Trophoblast cell (in vitro differentiated cells and primary cell): Measurements from ENCODE around the gene OAT.
A peak's percentile ranks its signal among the peaks of the same experiment; 100 is the strongest.

Experiments used
- DNase-seq, 2 donors: peaks; one replicate each; pipeline ENCODE4 v3.0.0-alpha.2; 2016
- H2AFZ ChIP-seq: 2 replicates; pipeline ENCODE4 v1.6.1; 2013; ENCODE audit warnings: low read length, moderate library complexity, mild to moderate bottlenecking; ENCODE audit not compliant: insufficient read depth, poor library complexity
- H2AK5ac ChIP-seq: 2 replicates; pipeline ENCODE4 v1.6.1; 2013; ENCODE audit warnings: mild to moderate bottlenecking, low read length
- H2BK120ac ChIP-seq: 2 replicates; pipeline ENCODE4 v1.6.1; 2013; ENCODE audit warnings: low read length, mild to moderate bottlenecking, moderate library complexity; ENCODE audit not compliant: insufficient read depth, poor library complexity
- H2BK12ac ChIP-seq: 2 replicates; pipeline ENCODE4 v1.6.1; 2013; ENCODE audit warnings: mild to moderate bottlenecking, low read length, moderate library complexity
- H2BK5ac ChIP-seq: 2 replicates; pipeline ENCODE4 v1.6.1; 2013; ENCODE audit warnings: low read length, low read depth, moderate library complexity, mild to moderate bottlenecking; ENCODE audit not compliant: poor library complexity
- H3K14ac ChIP-seq: 2 replicates; pipeline ENCODE4 v1.6.1; 2013; ENCODE audit warnings: mild to moderate bottlenecking, low read length
- H3K18ac ChIP-seq: 2 replicates; pipeline ENCODE4 v1.6.1; 2013; ENCODE audit warnings: mild to moderate bottlenecking, low read length
- H3K23ac ChIP-seq: 2 replicates; pipeline ENCODE4 v1.6.1; 2013; ENCODE audit warnings: low read length
- H3K27ac ChIP-seq: 2 replicates; pipeline ENCODE4 v1.5.1; 2013; ENCODE audit warnings: low read depth, mild to moderate bottlenecking, inconsistent platforms, low read length, moderate library complexity
- H3K27me3 ChIP-seq: 2 replicates; pipeline ENCODE4 v1.6.1; 2013; ENCODE audit warnings: inconsistent platforms, mild to moderate bottlenecking, low read length, moderate library complexity; ENCODE audit not compliant: insufficient read depth
- H3K36me3 ChIP-seq, 2 experiments: 1 replicate in 1 of 2; 2 replicates in 1 of 2; pipeline ENCODE4 v1.6.1; 2013; ENCODE audit warnings: low read length in 2 of 2, mild to moderate bottlenecking in 2 of 2, moderate library complexity in 1 of 2; ENCODE audit not compliant: insufficient read depth in 2 of 2, control insufficient read depth in 1 of 2
- H3K4ac ChIP-seq: 2 replicates; pipeline ENCODE4 v1.6.1; 2013; ENCODE audit warnings: low read depth, mild to moderate bottlenecking, low read length, moderate library complexity
- H3K4me1 ChIP-seq, 2 experiments: 1 replicate in 1 of 2; 2 replicates in 1 of 2; pipeline ENCODE4 v1.6.1; 2013; ENCODE audit warnings: low read length in 2 of 2, mild to moderate bottlenecking in 2 of 2, moderate library complexity in 1 of 2; ENCODE audit not compliant: insufficient read depth in 2 of 2, control insufficient read depth in 1 of 2
- H3K4me2 ChIP-seq: 2 replicates; pipeline ENCODE4 v1.6.1; 2013; ENCODE audit warnings: inconsistent platforms, mild to moderate bottlenecking, low read length, moderate library complexity
- H3K4me3 ChIP-seq: 2 replicates; pipeline ENCODE4 v1.5.1; 2013; ENCODE audit warnings: mild to moderate bottlenecking, low read depth, low read length, inconsistent platforms
- H3K79me1 ChIP-seq: one replicate; pipeline ENCODE4 v1.6.1; 2013; ENCODE audit warnings: low read length
- H3K79me2 ChIP-seq: 2 replicates; pipeline ENCODE4 v1.6.1; 2013; ENCODE audit warnings: low read length, mild to moderate bottlenecking; ENCODE audit not compliant: control insufficient read depth, insufficient read depth, poor library complexity
- H3K9ac ChIP-seq: 2 replicates; pipeline ENCODE4 v1.6.1; 2013; ENCODE audit warnings: mild to moderate bottlenecking, low read length
- H3K9me3 ChIP-seq: 2 replicates; pipeline ENCODE4 v1.6.1; 2013; ENCODE audit warnings: low read depth, mild to moderate bottlenecking, control low read depth, inconsistent platforms, low read length; ENCODE audit not compliant: insufficient read depth
- H4K12ac ChIP-seq: 2 replicates; pipeline ENCODE4 v1.6.1; 2013; ENCODE audit warnings: low read depth, mild to moderate bottlenecking, low read length, moderate library complexity
- H4K8ac ChIP-seq: 2 replicates; pipeline ENCODE4 v1.6.1; 2013; ENCODE audit warnings: low read depth, mild to moderate bottlenecking, low read length, moderate library complexity
- H4K91ac ChIP-seq: one replicate; pipeline ENCODE4 v1.6.1; 2013; ENCODE audit warnings: low read depth, mild to moderate bottlenecking, low read length, moderate library complexity
- WGBS: extraction: QIAGEN DNeasy Blood & Tissue Kit; methylation state at CpG from one replicate; pipeline ENCODE4 v1.1.7; 2013; ENCODE audit warnings: missing lambda C conversion rate; ENCODE audit not compliant: insufficient read length, insufficient coverage; ENCODE audit errors: extremely low coverage; 5-methylcytosine and 5-hydroxymethylcytosine counted together

The OAT gene

DNA sequence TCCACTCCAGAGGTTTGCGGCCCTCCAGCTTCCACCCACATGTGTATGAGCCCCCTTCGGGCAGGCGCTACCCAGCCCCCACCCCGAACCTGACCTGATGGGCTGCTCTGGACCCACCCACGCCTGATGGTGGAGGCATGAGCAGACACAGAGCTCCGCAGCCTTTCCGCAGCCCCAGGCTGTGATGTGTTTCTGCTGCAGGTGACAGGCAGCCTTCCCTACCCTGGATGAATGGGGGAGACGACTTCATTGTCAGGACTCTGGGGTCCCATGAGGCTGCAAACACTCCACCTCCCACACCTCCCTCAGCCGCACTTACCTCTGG is 61.2 kb downstream of the OAT start:
- no peak overlapping the region for H2BK12ac ChIP-seq
- no peak for DNase-seq
- no peaks in the 10 kb centered on the region for H3K4me1 ChIP-seq
- no peaks in the 10 kb centered on the region for H3K27me3 ChIP-seq
- H3K14ac ChIP-seq = no peak overlapping the region
- no peaks in the 10 kb centered on the region for H3K36me3 ChIP-seq
- H2BK5ac ChIP-seq = no peak overlapping the region
- H3K27ac ChIP-seq = no peak overlapping the region
- H4K8ac ChIP-seq = no peak overlapping the region
- WGBS = no CpG with 5 or more reads among the region's 9 CpGs
- H3K4me3 ChIP-seq = no peak overlapping the region
- no peak overlapping the region for H2AK5ac ChIP-seq
- H3K18ac ChIP-seq = no peak overlapping the region
- no peak overlapping the region for H3K4me2 ChIP-seq
- peak overlapping the region; percentile 57 for H4K12ac ChIP-seq
- H2BK120ac ChIP-seq = no peak overlapping the region
- H3K23ac ChIP-seq = no peak overlapping the region
- H3K9me3 ChIP-seq = peaks cover 4% of the 10 kb centered on the region
- no peak overlapping the region for H3K9ac ChIP-seq
- no peak overlapping the region for H2AFZ ChIP-seq
- no peak overlapping the region for H4K91ac ChIP-seq
- no peaks in the 10 kb centered on the region for H3K79me2 ChIP-seq
- H3K79me1 ChIP-seq = no peaks in the 10 kb centered on the region
- no peak overlapping the region for H3K4ac ChIP-seq

DNA sequence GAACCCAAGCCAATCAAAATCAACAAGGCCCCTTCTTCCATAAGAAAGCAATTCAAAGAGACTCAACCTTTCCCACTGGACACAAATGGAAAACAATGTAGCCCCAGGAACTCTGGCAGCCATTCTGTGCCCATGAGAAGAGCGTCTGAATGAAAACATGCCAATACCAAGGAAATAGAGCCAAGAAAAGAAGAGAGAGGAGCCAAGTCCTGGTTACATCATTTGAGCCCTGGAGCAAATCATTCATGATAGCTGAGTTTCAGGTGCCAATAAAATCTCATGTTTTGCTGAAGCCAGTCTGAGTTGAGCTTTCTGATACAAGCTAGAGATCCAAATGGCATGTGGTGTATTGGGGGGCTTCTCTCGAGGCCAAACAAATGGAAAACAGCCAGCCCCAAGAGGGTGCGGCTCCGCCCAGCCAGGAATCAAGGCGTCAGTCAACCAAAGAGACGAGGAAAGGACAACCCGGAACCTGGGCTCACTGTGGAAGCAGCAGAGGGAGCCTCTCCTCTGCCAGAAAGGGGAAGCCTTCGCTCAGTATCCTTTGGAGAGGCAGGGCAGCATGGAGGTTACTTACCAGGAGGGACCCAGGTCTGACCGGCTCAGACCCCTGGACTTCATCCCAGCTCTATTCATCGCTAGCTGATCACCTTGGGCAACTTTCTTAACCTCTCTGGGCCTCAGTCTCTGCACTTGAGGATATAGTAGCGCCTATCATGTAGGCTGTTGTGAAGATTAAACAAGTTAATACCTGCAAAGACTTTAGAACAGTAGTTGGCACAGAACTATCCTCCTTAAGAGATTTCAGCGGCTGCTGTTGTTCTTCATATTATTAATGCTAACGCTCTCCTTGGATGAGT is 61.8 kb downstream of the OAT start:
- H3K9ac ChIP-seq = no peak overlapping the region
- H3K23ac ChIP-seq = no peak overlapping the region
- H2BK120ac ChIP-seq = no peak overlapping the region
- no peak overlapping the region for H2AK5ac ChIP-seq
- no peaks in the 10 kb centered on the region for H3K79me2 ChIP-seq
- H4K91ac ChIP-seq = no peak overlapping the region
- H3K9me3 ChIP-seq = peaks cover 4% of the 10 kb centered on the region
- H2BK5ac ChIP-seq = no peak overlapping the region
- H3K4me3 ChIP-seq = no peak overlapping the region
- WGBS = no CpG with 5 or more reads among the region's 13 CpGs
- H3K4ac ChIP-seq = no peak overlapping the region
- H3K27ac ChIP-seq = no peak overlapping the region
- H3K79me1 ChIP-seq = no peaks in the 10 kb centered on the region
- H3K27me3 ChIP-seq = no peaks in the 10 kb centered on the region
- H3K4me1 ChIP-seq = no peaks in the 10 kb centered on the region
- no peak overlapping the region for H3K18ac ChIP-seq
- no peak for DNase-seq
- H4K8ac ChIP-seq = no peak overlapping the region
- no peak overlapping the region for H3K14ac ChIP-seq
- no peak overlapping the region for H2BK12ac ChIP-seq
- H3K4me2 ChIP-seq = no peak overlapping the region
- H4K12ac ChIP-seq = no peak overlapping the region
- H3K36me3 ChIP-seq = no peaks in the 10 kb centered on the region
- H2AFZ ChIP-seq = no peak overlapping the region

DNA sequence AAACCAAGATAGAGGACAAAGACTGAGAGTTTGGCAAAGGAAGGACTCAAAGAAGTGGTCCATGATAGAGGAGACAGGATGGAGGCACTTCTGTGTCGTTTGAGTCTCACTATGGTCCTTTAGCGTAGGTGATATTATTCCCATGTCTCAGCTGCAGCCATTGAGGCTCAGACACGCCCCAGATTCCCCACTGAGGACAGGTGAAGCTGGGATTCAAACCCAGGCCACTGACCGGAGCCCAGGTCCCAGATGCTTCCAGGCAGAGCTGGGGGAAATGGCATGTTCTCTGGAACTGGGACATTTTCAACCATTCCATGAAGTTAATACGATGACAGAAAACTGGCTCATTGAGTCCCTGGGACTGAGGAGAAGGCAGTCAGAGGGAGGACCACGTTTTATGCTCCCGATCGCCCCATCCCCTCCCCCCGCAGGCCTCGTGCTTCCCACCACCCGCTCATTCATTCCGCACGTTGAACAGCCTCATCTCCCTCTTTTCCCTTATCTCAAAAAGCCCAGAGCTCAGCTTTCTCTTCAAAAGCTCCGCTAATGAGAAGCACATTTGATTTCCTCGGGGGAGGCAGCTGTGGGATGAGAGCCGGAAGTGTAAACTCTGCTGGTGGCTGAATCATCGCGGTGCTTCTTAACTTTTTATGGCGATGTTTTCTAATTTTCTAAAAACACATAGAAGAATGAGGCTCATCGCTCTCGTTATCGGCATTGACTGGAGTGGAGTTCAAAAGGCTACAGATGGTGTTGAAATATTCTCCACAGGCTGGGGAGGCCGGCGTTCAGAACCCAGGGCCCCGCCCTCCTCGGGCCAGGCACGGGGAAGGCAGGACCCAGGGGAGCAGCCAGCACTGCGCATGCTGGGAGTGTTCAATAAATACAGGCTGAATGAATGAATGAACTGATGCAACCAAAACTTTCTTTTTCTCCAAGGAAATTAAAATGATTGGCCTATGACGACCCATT is 64.0 kb downstream of the OAT start:
- no peaks in the 10 kb centered on the region for H3K79me1 ChIP-seq
- no peak overlapping the region for H4K12ac ChIP-seq
- H4K91ac ChIP-seq = no peak overlapping the region
- H2BK120ac ChIP-seq = no peak overlapping the region
- H3K4ac ChIP-seq = no peak overlapping the region
- DNase-seq = peak; percentile 12 to 37
- no peak overlapping the region for H2AK5ac ChIP-seq
- H4K8ac ChIP-seq = no peak overlapping the region
- peak overlapping the region; percentile 23 for H3K4me2 ChIP-seq
- H2BK5ac ChIP-seq = no peak overlapping the region
- no peak overlapping the region for H2AFZ ChIP-seq
- no peak overlapping the region for H3K23ac ChIP-seq
- no CpG with 5 or more reads among the region's 29 CpGs for WGBS
- no peaks in the 10 kb centered on the region for H3K36me3 ChIP-seq
- H2BK12ac ChIP-seq = no peak overlapping the region
- H3K9me3 ChIP-seq = peaks cover 4% of the 10 kb centered on the region
- no peak overlapping the region for H3K9ac ChIP-seq
- no peaks in the 10 kb centered on the region for H3K79me2 ChIP-seq
- H3K14ac ChIP-seq = no peak overlapping the region
- H3K4me1 ChIP-seq = no peaks in the 10 kb centered on the region
- H3K4me3 ChIP-seq = no peak overlapping the region
- H3K18ac ChIP-seq = no peak overlapping the region
- no peak overlapping the region for H3K27ac ChIP-seq
- no peaks in the 10 kb centered on the region for H3K27me3 ChIP-seq

DNA sequence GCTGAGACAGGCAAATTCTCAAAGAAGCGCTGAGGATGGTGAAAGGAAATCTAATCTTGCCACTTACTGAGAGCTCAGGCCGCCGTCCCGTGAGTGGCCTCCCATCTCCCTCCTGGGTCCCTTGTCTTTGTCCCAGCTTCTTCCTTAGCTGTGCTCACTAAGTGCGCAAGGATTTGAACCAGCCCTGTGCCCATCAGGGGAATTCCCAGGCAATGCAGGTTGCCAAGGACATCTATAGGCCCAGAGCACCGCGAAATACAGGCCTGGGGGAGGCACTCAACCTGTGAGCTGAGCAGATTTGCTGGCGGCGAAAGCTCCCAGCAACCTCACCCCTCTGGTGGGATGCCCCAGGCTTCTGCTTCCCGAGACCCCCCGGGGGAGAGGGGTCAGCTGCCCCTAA is 64.8 kb downstream of the OAT start:
- Histone ChIP-seq H3K79me2 (no peaks in the 10 kb centered on the region), H3K4ac (no peak overlapping the region), H3K27ac (no peak overlapping the region), H2BK5ac (no peak overlapping the region), H3K23ac (no peak overlapping the region), H2AFZ (no peak overlapping the region), H3K9ac (no peak overlapping the region), H2BK120ac (no peak overlapping the region), H3K4me3 (no peak overlapping the region), H2BK12ac (no peak overlapping the region), H3K18ac (no peak overlapping the region), H3K27me3 (no peaks in the 10 kb centered on the region), H3K79me1 (no peaks in the 10 kb centered on the region), H3K4me2 (no peak overlapping the region), H4K12ac (no peak overlapping the region), H3K14ac (no peak overlapping the region), H4K8ac (no peak overlapping the region), H3K9me3 (peaks cover 4% of the 10 kb centered on the region), H4K91ac (no peak overlapping the region), H3K4me1 (no peaks in the 10 kb centered on the region), H2AK5ac (no peak overlapping the region), H3K36me3 (no peaks in the 10 kb centered on the region)
- DNase-seq = no peak
- no CpG with 5 or more reads among the region's 11 CpGs for WGBS
